Measurements from ENCODE around the gene ARID1B.
A peak's percentile ranks its signal among the peaks of the same experiment; 100 is the strongest.

Gene ARID1B

GRCh38 chr6:156844089-156844488 lies 66.9 kb downstream of the ARID1B start:
- no peak for TF ChIP-seq CTCF (IDR thresholded peaks at IDR 0.05; ENCODE audit: insufficient read depth, low read depth, low read length, missing control alignments)
- no peak overlapping the region for H3K4me3 ChIP-seq (ENCODE audit: low read depth, low read length)
- no peak for DNase-seq (ENCODE audit: low read depth)

DNA sequence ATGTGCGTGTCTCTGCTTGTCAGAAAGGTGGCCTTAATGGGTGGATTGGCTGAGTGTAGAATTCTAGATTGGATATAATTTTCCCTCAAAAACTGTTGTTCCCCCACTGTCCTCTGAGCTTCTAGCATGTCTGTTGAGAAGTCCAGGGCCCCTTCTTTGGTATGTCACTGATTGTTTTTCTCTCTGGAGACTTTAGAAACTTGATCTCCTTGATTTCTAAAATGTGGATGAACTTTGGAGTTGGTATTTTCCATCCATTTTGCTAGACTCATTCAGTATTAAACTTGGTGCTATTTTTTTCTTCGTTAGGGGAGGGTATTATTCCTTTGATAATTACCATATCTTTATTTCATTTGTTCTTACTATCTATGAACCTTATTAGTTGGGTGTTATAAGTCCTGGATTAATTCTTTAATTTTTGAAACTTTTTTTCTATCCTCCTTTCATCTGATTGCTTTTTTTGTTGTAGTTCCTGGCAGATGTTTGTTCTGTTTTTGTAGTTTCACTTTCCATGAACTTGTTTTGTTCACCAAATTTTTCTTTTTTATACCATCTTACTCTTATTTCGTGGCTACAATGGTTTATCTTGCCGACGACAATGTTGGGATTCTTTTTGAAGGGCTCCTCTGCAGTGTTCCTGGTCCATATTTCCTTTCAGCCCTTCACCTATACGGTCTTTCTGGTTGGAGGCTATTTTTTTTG lies 68.4 kb downstream of the ARID1B start:
- no peak overlapping the region for H3K4me3 ChIP-seq (ENCODE audit: low read depth, low read length)
- TF ChIP-seq CTCF (IDR thresholded peaks at IDR 0.05; ENCODE audit: insufficient read depth, low read depth, low read length, missing control alignments) = no peak
- DNase-seq (ENCODE audit: low read depth) = no peak

DNA sequence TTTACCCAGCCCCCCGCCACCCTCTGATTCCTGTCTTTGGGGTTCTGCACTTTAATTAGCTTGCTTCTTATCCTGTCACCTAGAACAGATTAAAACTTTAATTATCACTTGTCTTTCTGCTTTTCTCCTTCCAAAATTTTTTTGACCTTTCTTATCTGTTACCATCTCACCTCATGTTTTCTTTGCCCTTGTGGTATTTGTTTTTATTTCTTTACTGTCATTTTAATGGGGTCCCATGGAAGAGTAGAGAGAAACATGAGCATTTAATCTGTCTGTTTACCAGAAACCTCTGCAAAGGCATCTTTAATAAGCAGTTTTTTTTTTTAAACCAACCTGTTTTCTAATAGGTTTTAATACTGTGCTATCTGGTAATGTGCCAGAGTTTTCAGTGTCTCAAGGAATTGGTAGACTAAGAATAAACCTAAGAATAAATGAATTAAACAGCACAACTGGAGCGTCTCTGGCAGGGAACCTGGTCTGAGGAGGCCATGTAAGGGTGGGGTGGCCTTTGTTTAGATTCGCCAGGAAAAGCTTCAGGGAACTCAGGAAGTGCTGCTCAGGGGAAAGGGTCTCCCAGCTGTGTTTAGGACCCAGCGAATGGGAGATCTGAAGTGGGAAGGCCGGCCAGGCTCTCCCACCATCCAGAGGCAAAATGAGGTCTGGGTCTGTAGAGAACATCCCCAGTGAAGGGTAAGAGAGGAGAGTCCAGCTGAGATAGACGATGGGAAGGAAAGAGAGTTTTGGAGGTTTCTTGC lies 69.8 kb downstream of the ARID1B start:
- DNase-seq (ENCODE audit: low read depth) = no peak
- H3K4me3 ChIP-seq (ENCODE audit: low read depth, low read length) = no peak overlapping the region
- TF ChIP-seq CTCF (IDR thresholded peaks at IDR 0.05; ENCODE audit: insufficient read depth, low read depth, low read length, missing control alignments) = no peak

- TF ChIP-seq CTCF (IDR thresholded peaks at IDR 0.05; ENCODE audit: insufficient read depth, low read depth, low read length, missing control alignments) = no peak
- DNase-seq (ENCODE audit: low read depth) = peak; percentile 34
Measured at GRCh38 chr6:156848123-156848522, 70.9 kb downstream of the ARID1B start.

GRCh38 chr6:156848533-156848932 lies 71.4 kb downstream of the ARID1B start:
- no peak for TF ChIP-seq CTCF (IDR thresholded peaks at IDR 0.05; ENCODE audit: insufficient read depth, low read depth, low read length, missing control alignments)
- no peak overlapping the region for H3K4me3 ChIP-seq (ENCODE audit: low read depth, low read length)
- no peak for DNase-seq (ENCODE audit: low read depth)

More at GRCh38 chr6:156848123-156848522, 70.9 kb downstream of the ARID1B start:
- H3K4me3 ChIP-seq (ENCODE audit: low read depth, low read length) = no peak overlapping the region

DNA sequence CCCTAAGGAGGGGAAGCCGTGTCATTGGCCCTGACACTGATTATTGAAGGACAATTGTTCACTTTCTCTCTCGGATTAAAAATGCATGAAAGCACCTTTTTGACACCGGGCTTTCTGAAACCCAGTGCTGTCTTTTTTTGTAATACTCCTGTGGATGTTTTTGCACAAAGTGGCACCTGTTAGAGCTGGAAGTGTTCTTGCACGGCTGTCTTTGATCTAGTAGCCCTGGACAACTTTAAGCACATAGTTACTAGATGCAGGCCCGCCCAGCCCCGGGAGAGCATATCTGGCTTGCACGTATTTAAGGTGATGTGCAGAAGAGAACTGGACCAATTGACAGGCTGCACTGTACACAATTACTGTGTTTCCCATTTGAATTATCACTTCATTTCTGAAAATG lies 72.6 kb downstream of the ARID1B start:
- H3K4me3 ChIP-seq (ENCODE audit: low read depth, low read length) = peak overlapping the region; percentile 33
- peak; percentile 52 for DNase-seq (ENCODE audit: low read depth)
- TF ChIP-seq CTCF (IDR thresholded peaks at IDR 0.05; ENCODE audit: insufficient read depth, low read depth, low read length, missing control alignments) = no peak
